ENCODE measurements around the gene UBAP2L. TPM values are rescaled to one million over a fixed set of nuclear protein-coding genes. Genes with fewer than 3 reads are reported as not detected.
"Not testable (repeated sequence)": the region's sequence is repeated elsewhere in the genome, so short reads cannot be mapped to it uniquely, and the experiment has no call there.

UBAP2L gene
- total RNA-seq, 1 donor from 2014 or later = 263 TPM

GRCh38 chr1:154183046-154183915 is 37.5 kb upstream of the UBAP2L start:
- H3K4me3 Mint-ChIP-seq (ENCODE audit: low read depth) = peak overlapping the region; percentile 99
- intact Hi-C loops (cut with micrococcal nuclease) = loop anchor here (2.0 to 5.0 kb wide), 3 partner anchors 144 to 512 kb away; partner anchors contain the start of genes ATP8B2, ILF2 and RPS27
- H3K27ac Mint-ChIP-seq = peak overlapping the region; percentile 98
- H3K36me3 Mint-ChIP-seq (ENCODE audit: low read depth) = peaks cover 40% of the 10 kb centered on the region
- peaks cover 43% of the 10 kb centered on the region for H3K4me1 Mint-ChIP-seq (ENCODE audit: low read depth)
- H3K9me3 Mint-ChIP-seq = no peaks in the 10 kb centered on the region
- H3K27me3 Mint-ChIP-seq (ENCODE audit: low read depth) = peaks cover 3% of the 10 kb centered on the region
- peak; percentile 93 for DNase-seq (ENCODE audit: low spot score)

- Mint-ChIP-seq H3K4me1 (ENCODE audit: low read depth) (peaks cover 19% of the 10 kb centered on the region), H3K27ac (no peak overlapping the region), H3K9me3 (no peaks in the 10 kb centered on the region), H3K4me3 (ENCODE audit: low read depth) (no peak overlapping the region), H3K27me3 (ENCODE audit: low read depth) (peaks cover 8% of the 10 kb centered on the region), H3K36me3 (ENCODE audit: low read depth) (peaks cover 15% of the 10 kb centered on the region)
- intact Hi-C loops (cut with micrococcal nuclease) = loop anchor here (1.0 kb wide), 1 partner anchor 86 kb away; the partner anchor contains the start of gene HAX1
- peak; percentile 56 for DNase-seq (ENCODE audit: low spot score)
Measured at GRCh38 chr1:154186177-154186576, 34.6 kb upstream of the UBAP2L start.

- Mint-ChIP-seq H3K4me1 (ENCODE audit: low read depth) (peaks cover 14% of the 10 kb centered on the region), H3K36me3 (ENCODE audit: low read depth) (peaks cover 7% of the 10 kb centered on the region), H3K9me3 (no peaks in the 10 kb centered on the region), H3K27me3 (ENCODE audit: low read depth) (peaks cover 16% of the 10 kb centered on the region), H3K27ac (no peak overlapping the region), H3K4me3 (ENCODE audit: low read depth) (no peak overlapping the region)
- DNase-seq (ENCODE audit: low spot score) = no peak
- intact Hi-C loops (cut with micrococcal nuclease) = loop anchor here (1.0 kb wide), 1 partner anchor 85 kb away; the partner anchor contains the start of gene HAX1
Measured at GRCh38 chr1:154186852-154187501, 33.8 kb upstream of the UBAP2L start.

GRCh38 chr1:154190550-154190949 is 30.2 kb upstream of the UBAP2L start:
- Mint-ChIP-seq H3K27ac (no peak overlapping the region), H3K9me3 (no peaks in the 10 kb centered on the region), H3K4me1 (ENCODE audit: low read depth) (peaks cover 12% of the 10 kb centered on the region), H3K4me3 (ENCODE audit: low read depth) (no peak overlapping the region), H3K27me3 (ENCODE audit: low read depth) (peaks cover 37% of the 10 kb centered on the region), H3K36me3 (ENCODE audit: low read depth) (no peaks in the 10 kb centered on the region)
- DNase-seq (ENCODE audit: low spot score) = no peak
- intact Hi-C loops (cut with micrococcal nuclease) = no loop called here

- no peak within 1 kb of the TSS for H3K27ac Mint-ChIP-seq
- peaks cover 37% of the 10 kb centered on the region for H3K27me3 Mint-ChIP-seq (ENCODE audit: low read depth)
- no peaks in the 10 kb centered on the region for H3K36me3 Mint-ChIP-seq (ENCODE audit: low read depth)
- H3K4me3 Mint-ChIP-seq (ENCODE audit: low read depth) = no peak within 1 kb of the TSS
- no peak for DNase-seq (ENCODE audit: low spot score)
- H3K9me3 Mint-ChIP-seq = no peaks in the 10 kb centered on the region
- intact Hi-C loops (cut with micrococcal nuclease) = no loop called here
- peaks cover 3% of the 10 kb centered on the region for H3K4me1 Mint-ChIP-seq (ENCODE audit: low read depth)
Measured at GRCh38 chr1:154191990-154192461, 28.7 kb upstream of the UBAP2L start, which contains the start of gene TPM3. Gene TPM3, minus strand, starts transcription at chr1:154192100. Its CDS starts 82 bp downstream, at chr1:154192018.

- peaks cover 3% of the 10 kb centered on the region for H3K4me1 Mint-ChIP-seq (ENCODE audit: low read depth)
Measured at GRCh38 chr1:154192476-154192875, 28.3 kb upstream of the UBAP2L start.

GRCh38 chr1:154193821-154194220 is 26.9 kb upstream of the UBAP2L start:
- no peak overlapping the region for H3K27ac Mint-ChIP-seq
- intact Hi-C loops (cut with micrococcal nuclease) = no loop called here
- no peak overlapping the region for H3K4me3 Mint-ChIP-seq (ENCODE audit: low read depth)

More at GRCh38 chr1:154192476-154192875, 28.3 kb upstream of the UBAP2L start:
- Mint-ChIP-seq H3K27ac (no peak overlapping the region), H3K9me3 (no peaks in the 10 kb centered on the region), H3K36me3 (ENCODE audit: low read depth) (no peaks in the 10 kb centered on the region), H3K4me3 (ENCODE audit: low read depth) (no peak overlapping the region), H3K27me3 (ENCODE audit: low read depth) (peaks cover 37% of the 10 kb centered on the region)
- intact Hi-C loops (cut with micrococcal nuclease) = no loop called here
- no peak for DNase-seq (ENCODE audit: low spot score)

GRCh38 chr1:154198756-154199562 is 21.8 kb upstream of the UBAP2L start:
- Mint-ChIP-seq H3K27ac (no peak overlapping the region), H3K27me3 (ENCODE audit: low read depth) (peaks cover 5% of the 10 kb centered on the region), H3K4me3 (ENCODE audit: low read depth) (no peak overlapping the region), H3K9me3 (no peaks in the 10 kb centered on the region), H3K4me1 (ENCODE audit: low read depth) (no peaks in the 10 kb centered on the region), H3K36me3 (ENCODE audit: low read depth) (no peaks in the 10 kb centered on the region)
- intact Hi-C loops (cut with micrococcal nuclease) = loop anchor here (1.0 to 5.0 kb wide), 2 partner anchors 73 to 138 kb away; partner anchors contain the start of gene HAX1
- no peak for DNase-seq (ENCODE audit: low spot score)

More at GRCh38 chr1:154193821-154194220, 26.9 kb upstream of the UBAP2L start:
- peaks cover 3% of the 10 kb centered on the region for H3K4me1 Mint-ChIP-seq (ENCODE audit: low read depth)
- peaks cover 34% of the 10 kb centered on the region for H3K27me3 Mint-ChIP-seq (ENCODE audit: low read depth)
- H3K9me3 Mint-ChIP-seq = no peaks in the 10 kb centered on the region
- H3K36me3 Mint-ChIP-seq (ENCODE audit: low read depth) = no peaks in the 10 kb centered on the region
- DNase-seq (ENCODE audit: low spot score) = no peak

GRCh38 chr1:154199563-154199879 is 21.2 kb upstream of the UBAP2L start:
- H3K27me3 Mint-ChIP-seq (ENCODE audit: low read depth) = peaks cover 2% of the 10 kb centered on the region
- intact Hi-C loops (cut with micrococcal nuclease) = loop anchor here (1.0 to 5.0 kb wide), 2 partner anchors 73 to 138 kb away; partner anchors contain the start of gene HAX1
- no peak overlapping the region for H3K4me3 Mint-ChIP-seq (ENCODE audit: low read depth)
- no peaks in the 10 kb centered on the region for H3K4me1 Mint-ChIP-seq (ENCODE audit: low read depth)
- no peak overlapping the region for H3K27ac Mint-ChIP-seq
- H3K36me3 Mint-ChIP-seq (ENCODE audit: low read depth) = no peaks in the 10 kb centered on the region
- DNase-seq (ENCODE audit: low spot score) = no peak
- H3K9me3 Mint-ChIP-seq = no peaks in the 10 kb centered on the region

GRCh38 chr1:154205778-154206177 is 15.0 kb upstream of the UBAP2L start:
- intact Hi-C loops (cut with micrococcal nuclease); H3K4me3 Mint-ChIP-seq (ENCODE audit: low read depth); H3K27me3 Mint-ChIP-seq (ENCODE audit: low read depth); H3K9me3 Mint-ChIP-seq; DNase-seq (ENCODE audit: low spot score): not testable (repeated sequence)
- H3K36me3 Mint-ChIP-seq (ENCODE audit: low read depth) = peaks cover 48% of the 10 kb centered on the region
- H3K27ac Mint-ChIP-seq = peak overlapping the region; percentile 76
- H3K4me1 Mint-ChIP-seq (ENCODE audit: low read depth) = peaks cover 21% of the 10 kb centered on the region

- Mint-ChIP-seq H3K4me1 (ENCODE audit: low read depth) (peaks cover 21% of the 10 kb centered on the region), H3K36me3 (ENCODE audit: low read depth) (peaks cover 48% of the 10 kb centered on the region), H3K4me3 (ENCODE audit: low read depth) (no peak within 1 kb of the TSS), H3K27ac (peak within 1 kb of the TSS; percentile 76), H3K27me3 (ENCODE audit: low read depth) (no peaks in the 10 kb centered on the region), H3K9me3 (no peaks in the 10 kb centered on the region)
- DNase-seq (ENCODE audit: low spot score) = no peak
- intact Hi-C loops (cut with micrococcal nuclease) = no loop called here
Measured at GRCh38 chr1:154206196-154206595, 14.6 kb upstream of the UBAP2L start, which contains the start of gene CFAP141. Gene CFAP141, minus strand, starts transcription at chr1:154206333. Its CDS starts 26 bp downstream, at chr1:154206307.

- Mint-ChIP-seq H3K9me3 (no peaks in the 10 kb centered on the region), H3K4me3 (ENCODE audit: low read depth) (no peak overlapping the region), H3K36me3 (ENCODE audit: low read depth) (peaks cover 57% of the 10 kb centered on the region), H3K27ac (peak overlapping the region; percentile 75), H3K27me3 (ENCODE audit: low read depth) (no peaks in the 10 kb centered on the region), H3K4me1 (ENCODE audit: low read depth) (peaks cover 22% of the 10 kb centered on the region)
- no peak for DNase-seq (ENCODE audit: low spot score)
- intact Hi-C loops (cut with micrococcal nuclease) = no loop called here
Measured at GRCh38 chr1:154207262-154207661, 13.5 kb upstream of the UBAP2L start.
